ENCODE data around the gene ZBTB20.

Gene ZBTB20

DNA sequence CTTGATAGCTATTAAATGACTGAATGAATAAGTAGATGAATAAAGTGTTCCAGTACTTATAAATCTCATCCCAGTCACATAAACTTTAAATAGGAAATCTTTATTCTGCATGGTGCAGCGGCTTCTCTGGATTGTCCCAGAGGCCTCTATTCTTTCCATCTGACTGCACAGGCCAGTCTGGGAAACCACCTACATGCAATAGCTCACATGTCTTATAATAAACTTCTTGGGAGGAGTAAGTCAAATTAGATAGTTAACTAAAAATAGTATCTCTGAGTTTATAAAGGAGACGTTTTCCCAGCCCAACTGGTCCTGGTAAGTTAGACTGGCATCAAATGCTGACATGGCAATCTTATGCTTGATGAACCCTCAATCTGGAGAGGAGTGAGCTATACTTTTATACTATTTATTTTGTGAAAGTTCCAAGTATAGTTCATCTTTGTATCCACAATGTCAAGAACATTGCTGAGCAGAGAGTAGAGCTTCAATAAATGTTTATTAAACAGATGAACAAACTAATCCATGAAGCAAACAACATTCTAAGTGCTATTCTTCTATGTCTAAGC lies 435.7 kb downstream of the ZBTB20 start:
- H2BK5ac ChIP-seq (ENCODE audit: low read length), result no peak overlapping the region
- H3K9ac ChIP-seq (ENCODE audit: low read length), result no peak overlapping the region
- no peak overlapping the region for H3K56ac ChIP-seq (ENCODE audit: low read length)
- H3K79me2 ChIP-seq (ENCODE audit: control insufficient read depth, insufficient read depth, low read length), result no peaks in the 10 kb centered on the region
- H4K5ac ChIP-seq (ENCODE audit: low read length), result no peak overlapping the region
- H3K23ac ChIP-seq (ENCODE audit: low read length), result no peak overlapping the region
- no peak overlapping the region for H2AK5ac ChIP-seq (ENCODE audit: low read length)
- no peak for DNase-seq
- H3K4me1 ChIP-seq (ENCODE audit: control insufficient read depth, low read depth, low read length), result no peaks in the 10 kb centered on the region
- H3K27me3 ChIP-seq (ENCODE audit: insufficient read depth, low read length, poor library complexity), result no peaks in the 10 kb centered on the region
- no peak overlapping the region for H2BK15ac ChIP-seq (replicated peaks; ENCODE audit: low read depth)
- no peak overlapping the region for H3K4ac ChIP-seq (ENCODE audit: low read depth, low read length)
- H4K8ac ChIP-seq (ENCODE audit: low read depth, low read length), result no peak overlapping the region
- no peaks in the 10 kb centered on the region for H3K79me1 ChIP-seq (ENCODE audit: low read length)
- no peaks in the 10 kb centered on the region for H3K36me3 ChIP-seq (ENCODE audit: control insufficient read depth, insufficient read depth, low read length)
- H3K27ac ChIP-seq (ENCODE audit: low read depth, low read length), result no peak overlapping the region
- H3K4me3 ChIP-seq (ENCODE audit: low read length), result no peak overlapping the region
- no peak overlapping the region for H2BK120ac ChIP-seq (ENCODE audit: low read depth, low read length)
- no CpG with 5 or more reads among the region's 2 CpGs for WGBS (ENCODE audit: extremely low coverage, insufficient coverage, low lambda C conversion rate)
- no peak overlapping the region for H3K18ac ChIP-seq (ENCODE audit: low read length)
- no peak overlapping the region for H3K4me2 ChIP-seq (ENCODE audit: low read length)

GRCh38 chr3:114709102-114709501 lies 438.0 kb downstream of the ZBTB20 start:
- H2AK5ac ChIP-seq (ENCODE audit: low read length), result no peak overlapping the region
- H2BK15ac ChIP-seq (replicated peaks; ENCODE audit: low read depth), result no peak overlapping the region
- H3K9ac ChIP-seq (ENCODE audit: low read length), result no peak overlapping the region
- H3K79me1 ChIP-seq (ENCODE audit: low read length), result no peaks in the 10 kb centered on the region
- H2BK5ac ChIP-seq (ENCODE audit: low read length), result no peak overlapping the region
- H3K4me1 ChIP-seq (ENCODE audit: control insufficient read depth, low read depth, low read length), result no peaks in the 10 kb centered on the region
- no peak overlapping the region for H3K56ac ChIP-seq (ENCODE audit: low read length)
- no peak for DNase-seq
- H3K4ac ChIP-seq (ENCODE audit: low read depth, low read length), result no peak overlapping the region
- H4K5ac ChIP-seq (ENCODE audit: low read length), result no peak overlapping the region
- no peaks in the 10 kb centered on the region for H3K36me3 ChIP-seq (ENCODE audit: control insufficient read depth, insufficient read depth, low read length)
- H3K23ac ChIP-seq (ENCODE audit: low read length), result no peak overlapping the region
- H3K79me2 ChIP-seq (ENCODE audit: control insufficient read depth, insufficient read depth, low read length), result no peaks in the 10 kb centered on the region
- no peak overlapping the region for H2BK120ac ChIP-seq (ENCODE audit: low read depth, low read length)
- no CpG with 5 or more reads among the region's 1 CpG for WGBS (ENCODE audit: extremely low coverage, insufficient coverage, low lambda C conversion rate)
- H3K27ac ChIP-seq (ENCODE audit: low read depth, low read length), result no peak overlapping the region
- no peak overlapping the region for H3K18ac ChIP-seq (ENCODE audit: low read length)
- no peak overlapping the region for H4K8ac ChIP-seq (ENCODE audit: low read depth, low read length)
- no peak overlapping the region for H3K4me2 ChIP-seq (ENCODE audit: low read length)
- no peak overlapping the region for H3K4me3 ChIP-seq (ENCODE audit: low read length)
- H3K27me3 ChIP-seq (ENCODE audit: insufficient read depth, low read length, poor library complexity), result no peaks in the 10 kb centered on the region

DNA sequence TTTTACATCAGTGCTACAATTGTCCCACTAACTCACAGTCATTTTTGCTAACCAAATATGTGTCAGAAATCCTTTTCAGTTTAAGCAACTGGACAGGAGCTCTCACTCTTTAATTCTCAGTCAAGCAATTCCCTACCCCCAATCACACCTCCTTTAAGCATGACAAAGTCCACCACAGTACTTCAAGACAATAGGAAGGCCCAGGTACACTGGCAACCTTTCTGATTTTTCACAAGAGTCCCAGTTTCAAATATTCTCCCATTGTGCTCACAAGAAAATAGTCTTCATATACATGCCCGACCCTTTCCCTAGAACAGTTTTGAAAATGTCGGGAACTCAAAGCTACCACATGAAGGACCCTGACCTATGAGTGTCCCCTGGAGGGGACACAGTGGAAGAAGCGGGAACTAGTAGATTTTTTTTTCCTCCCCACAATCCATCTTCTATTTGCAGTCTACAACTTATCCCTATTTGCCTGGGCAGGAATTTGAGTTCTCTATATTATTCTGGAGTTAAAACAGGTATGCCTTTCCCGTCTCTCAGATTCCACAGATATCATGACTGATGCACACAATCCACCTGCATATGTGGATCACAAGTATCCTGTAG lies 439.7 kb downstream of the ZBTB20 start:
- H3K4me3 ChIP-seq (ENCODE audit: low read length), result no peak overlapping the region

DNA sequence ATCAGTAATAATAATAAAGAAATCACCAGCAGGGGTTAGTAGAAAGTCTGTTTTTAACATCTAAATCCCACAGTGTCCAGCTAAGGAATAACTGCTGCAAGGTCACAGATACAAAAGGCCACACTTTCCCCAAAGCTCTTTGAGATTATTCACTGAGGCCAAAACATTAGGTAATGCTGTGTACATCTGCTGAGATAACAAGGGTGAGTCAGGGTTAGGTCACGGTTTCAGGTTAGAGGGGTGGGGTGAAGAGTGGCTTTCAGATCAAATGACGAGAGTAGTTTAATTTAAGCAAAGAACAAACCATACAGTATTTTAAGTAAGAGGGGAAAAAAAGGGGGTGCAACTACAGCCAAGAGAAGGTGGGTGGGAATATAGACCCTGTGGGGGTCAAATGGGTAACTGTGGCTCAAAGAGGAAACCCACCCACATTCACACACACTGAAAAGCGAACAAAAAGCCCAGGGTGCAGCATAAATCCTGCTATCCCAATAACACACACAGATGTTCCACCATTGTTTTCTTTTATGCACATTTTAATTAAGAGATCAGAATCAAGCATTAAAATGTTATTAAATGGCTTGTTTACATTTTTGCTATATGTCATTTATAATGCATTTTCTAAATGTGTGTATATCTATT lies 440.4 kb downstream of the ZBTB20 start:
- no peak overlapping the region for H4K8ac ChIP-seq (ENCODE audit: low read depth, low read length)
- H2AK5ac ChIP-seq (ENCODE audit: low read length), result no peak overlapping the region
- H4K5ac ChIP-seq (ENCODE audit: low read length), result no peak overlapping the region
- no peaks in the 10 kb centered on the region for H3K79me2 ChIP-seq (ENCODE audit: control insufficient read depth, insufficient read depth, low read length)
- no peak overlapping the region for H3K27ac ChIP-seq (ENCODE audit: low read depth, low read length)
- H3K4me2 ChIP-seq (ENCODE audit: low read length), result no peak overlapping the region
- H3K79me1 ChIP-seq (ENCODE audit: low read length), result no peaks in the 10 kb centered on the region
- H2BK5ac ChIP-seq (ENCODE audit: low read length), result no peak overlapping the region
- no peaks in the 10 kb centered on the region for H3K4me1 ChIP-seq (ENCODE audit: control insufficient read depth, low read depth, low read length)
- no peak overlapping the region for H3K4me3 ChIP-seq (ENCODE audit: low read length)
- H3K18ac ChIP-seq (ENCODE audit: low read length), result no peak overlapping the region
- DNase-seq, result peak; percentile 72
- H3K36me3 ChIP-seq (ENCODE audit: control insufficient read depth, insufficient read depth, low read length), result no peaks in the 10 kb centered on the region
- H3K4ac ChIP-seq (ENCODE audit: low read depth, low read length), result no peak overlapping the region
- no CpG with 5 or more reads among the region's 3 CpGs for WGBS (ENCODE audit: extremely low coverage, insufficient coverage, low lambda C conversion rate)
- H3K27me3 ChIP-seq (ENCODE audit: insufficient read depth, low read length, poor library complexity), result no peaks in the 10 kb centered on the region
- no peak overlapping the region for H3K23ac ChIP-seq (ENCODE audit: low read length)
- no peak overlapping the region for H3K9ac ChIP-seq (ENCODE audit: low read length)
- H3K56ac ChIP-seq (ENCODE audit: low read length), result no peak overlapping the region
- H2BK120ac ChIP-seq (ENCODE audit: low read depth, low read length), result no peak overlapping the region
- no peak overlapping the region for H2BK15ac ChIP-seq (replicated peaks; ENCODE audit: low read depth)

More for the DNA sequence above, 439.7 kb downstream of the ZBTB20 start:
- H3K79me1 ChIP-seq (ENCODE audit: low read length), result no peaks in the 10 kb centered on the region
- no peak overlapping the region for H2BK120ac ChIP-seq (ENCODE audit: low read depth, low read length)
- peak; percentile 7 for DNase-seq
- no peaks in the 10 kb centered on the region for H3K79me2 ChIP-seq (ENCODE audit: control insufficient read depth, insufficient read depth, low read length)
- H3K27me3 ChIP-seq (ENCODE audit: insufficient read depth, low read length, poor library complexity), result no peaks in the 10 kb centered on the region
- no peak overlapping the region for H2BK15ac ChIP-seq (replicated peaks; ENCODE audit: low read depth)
- H3K56ac ChIP-seq (ENCODE audit: low read length), result no peak overlapping the region
- H3K27ac ChIP-seq (ENCODE audit: low read depth, low read length), result no peak overlapping the region
- no peak overlapping the region for H4K8ac ChIP-seq (ENCODE audit: low read depth, low read length)
- no peak overlapping the region for H2BK5ac ChIP-seq (ENCODE audit: low read length)
- H2AK5ac ChIP-seq (ENCODE audit: low read length), result no peak overlapping the region
- H4K5ac ChIP-seq (ENCODE audit: low read length), result no peak overlapping the region
- no peak overlapping the region for H3K4ac ChIP-seq (ENCODE audit: low read depth, low read length)
- no peaks in the 10 kb centered on the region for H3K36me3 ChIP-seq (ENCODE audit: control insufficient read depth, insufficient read depth, low read length)
- no peak overlapping the region for H3K23ac ChIP-seq (ENCODE audit: low read length)
- no peak overlapping the region for H3K9ac ChIP-seq (ENCODE audit: low read length)
- H3K4me2 ChIP-seq (ENCODE audit: low read length), result no peak overlapping the region
- no peaks in the 10 kb centered on the region for H3K4me1 ChIP-seq (ENCODE audit: control insufficient read depth, low read depth, low read length)
- WGBS (ENCODE audit: extremely low coverage, insufficient coverage, low lambda C conversion rate), result no CpG with 5 or more reads among the region's 4 CpGs
- H3K18ac ChIP-seq (ENCODE audit: low read length), result no peak overlapping the region

DNA sequence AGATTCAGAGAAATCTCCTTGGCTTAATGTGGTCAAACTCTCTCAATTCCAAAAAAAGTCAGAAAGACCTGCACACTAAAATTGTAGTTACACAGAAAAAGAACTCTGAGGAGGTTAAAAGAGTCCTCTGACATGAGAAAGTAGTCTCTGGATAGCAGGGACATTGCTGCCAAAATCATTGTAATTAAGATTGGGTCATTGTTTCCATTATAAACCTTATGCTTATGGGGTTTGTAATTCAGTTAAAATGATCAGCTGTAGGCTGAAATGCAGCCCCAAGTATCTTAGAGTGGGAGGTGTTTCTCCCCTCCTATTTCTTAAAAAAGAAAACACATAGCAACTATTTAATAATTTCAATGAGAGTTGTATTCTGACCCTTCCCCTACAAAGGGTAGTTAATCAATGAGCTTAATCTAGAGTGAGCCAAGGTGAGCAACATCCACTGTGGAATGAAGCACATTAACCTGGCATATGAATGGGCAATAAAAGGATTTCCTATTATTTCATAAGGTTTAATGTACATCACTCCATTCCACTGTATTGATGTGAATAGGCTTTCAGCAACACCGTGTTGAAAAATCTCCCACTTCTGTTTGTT lies 446.4 kb downstream of the ZBTB20 start:
- H3K4me2 ChIP-seq (ENCODE audit: low read length), result no peak overlapping the region
- H3K27me3 ChIP-seq (ENCODE audit: insufficient read depth, low read length, poor library complexity), result no peaks in the 10 kb centered on the region
- H3K4ac ChIP-seq (ENCODE audit: low read depth, low read length), result no peak overlapping the region
- H3K79me1 ChIP-seq (ENCODE audit: low read length), result no peaks in the 10 kb centered on the region
- H2BK5ac ChIP-seq (ENCODE audit: low read length), result no peak overlapping the region
- H4K5ac ChIP-seq (ENCODE audit: low read length), result no peak overlapping the region
- WGBS (ENCODE audit: extremely low coverage, insufficient coverage, low lambda C conversion rate), result no CpG with 5 or more reads among the region's 1 CpG
- no peaks in the 10 kb centered on the region for H3K36me3 ChIP-seq (ENCODE audit: control insufficient read depth, insufficient read depth, low read length)
- DNase-seq, result no peak
- no peak overlapping the region for H2BK15ac ChIP-seq (replicated peaks; ENCODE audit: low read depth)
- H3K4me1 ChIP-seq (ENCODE audit: control insufficient read depth, low read depth, low read length), result no peaks in the 10 kb centered on the region
- no peaks in the 10 kb centered on the region for H3K79me2 ChIP-seq (ENCODE audit: control insufficient read depth, insufficient read depth, low read length)
- H3K9ac ChIP-seq (ENCODE audit: low read length), result no peak overlapping the region
- H3K18ac ChIP-seq (ENCODE audit: low read length), result no peak overlapping the region
- H2AK5ac ChIP-seq (ENCODE audit: low read length), result no peak overlapping the region
- H4K8ac ChIP-seq (ENCODE audit: low read depth, low read length), result no peak overlapping the region
- no peak overlapping the region for H3K4me3 ChIP-seq (ENCODE audit: low read length)
- no peak overlapping the region for H3K27ac ChIP-seq (ENCODE audit: low read depth, low read length)
- no peak overlapping the region for H3K56ac ChIP-seq (ENCODE audit: low read length)
- no peak overlapping the region for H2BK120ac ChIP-seq (ENCODE audit: low read depth, low read length)
- H3K23ac ChIP-seq (ENCODE audit: low read length), result no peak overlapping the region
